Adipocyte (in vitro differentiated cells): ENCODE measurements around the gene ASTN2.

Experiments used
- DNase-seq: peaks from one replicate; pipeline ENCODE4 v3.0.0-alpha.2; 2015; ENCODE audit warnings: low read depth
- H3K27me3 ChIP-seq: replicated peaks from 2 replicates; pipeline ENCODE4 v1.7.0; 2013; ENCODE audit warnings: mild to moderate bottlenecking, low read length, moderate library complexity; ENCODE audit not compliant: control insufficient read depth, insufficient read depth
- H3K36me3 ChIP-seq: 2 replicates; pipeline ENCODE4 v1.7.0; 2013; ENCODE audit warnings: low read length, mild to moderate bottlenecking, moderate library complexity; ENCODE audit not compliant: control insufficient read depth, insufficient read depth, severe bottlenecking
- H3K4me1 ChIP-seq: 2 replicates; pipeline ENCODE4 v1.7.0; 2013; ENCODE audit warnings: mild to moderate bottlenecking, low read length, moderate library complexity; ENCODE audit not compliant: control insufficient read depth, insufficient read depth
- H3K4me3 ChIP-seq: 2 replicates; pipeline ENCODE4 v1.7.0; 2013; ENCODE audit warnings: mild to moderate bottlenecking, low read length, moderate library complexity
- H3K9ac ChIP-seq: 2 replicates; pipeline ENCODE4 v1.7.0; 2013; ENCODE audit warnings: mild to moderate bottlenecking, low read length, moderate library complexity
- H3K9me3 ChIP-seq: 2 replicates; pipeline ENCODE4 v1.7.0; 2013; ENCODE audit warnings: mild to moderate bottlenecking, low read length, moderate library complexity; ENCODE audit not compliant: control insufficient read depth

Gene ASTN2

GRCh38 chr9:116504893-116505480 lies 909.9 kb downstream of the ASTN2 start:
- Histone ChIP-seq H3K4me1 (peaks cover 10% of the 10 kb centered on the region), H3K27me3 (no peaks in the 10 kb centered on the region), H3K9me3 (no peaks in the 10 kb centered on the region), H3K9ac (no peak overlapping the region), H3K36me3 (no peaks in the 10 kb centered on the region), H3K4me3 (no peak overlapping the region)
- DNase-seq: no peak

- no peak overlapping the region for H3K9ac ChIP-seq
- no peaks in the 10 kb centered on the region for H3K9me3 ChIP-seq
- H3K4me3 ChIP-seq: no peak overlapping the region
- DNase-seq: no peak
- H3K4me1 ChIP-seq: peaks cover 11% of the 10 kb centered on the region
- no peaks in the 10 kb centered on the region for H3K36me3 ChIP-seq
- no peaks in the 10 kb centered on the region for H3K27me3 ChIP-seq
These were observed 910.8 kb downstream of the ASTN2 start for GRCh38 chr9:116504081-116504480.

GRCh38 chr9:116502746-116503145 lies 912.1 kb downstream of the ASTN2 start:
- no peak for DNase-seq
- Histone ChIP-seq H3K27me3 (no peaks in the 10 kb centered on the region), H3K4me3 (no peak overlapping the region), H3K9ac (no peak overlapping the region), H3K9me3 (no peaks in the 10 kb centered on the region), H3K36me3 (no peaks in the 10 kb centered on the region), H3K4me1 (peaks cover 11% of the 10 kb centered on the region)

- no peak overlapping the region for H3K4me3 ChIP-seq
- H3K27me3 ChIP-seq: no peaks in the 10 kb centered on the region
- H3K4me1 ChIP-seq: peaks cover 11% of the 10 kb centered on the region
- no peaks in the 10 kb centered on the region for H3K36me3 ChIP-seq
- no peak overlapping the region for H3K9ac ChIP-seq
- DNase-seq: peak; percentile 8
- H3K9me3 ChIP-seq: no peaks in the 10 kb centered on the region
These were observed 913.0 kb downstream of the ASTN2 start for GRCh38 chr9:116501871-116502270.

GRCh38 chr9:116499986-116500871 lies 914.6 kb downstream of the ASTN2 start:
- peak; percentile 76 for DNase-seq
- no peaks in the 10 kb centered on the region for H3K9me3 ChIP-seq
- H3K36me3 ChIP-seq: no peaks in the 10 kb centered on the region
- no peaks in the 10 kb centered on the region for H3K27me3 ChIP-seq
- H3K9ac ChIP-seq: no peak overlapping the region
- no peak overlapping the region for H3K4me3 ChIP-seq
- H3K4me1 ChIP-seq: peaks cover 11% of the 10 kb centered on the region

GRCh38 chr9:116499434-116499833 lies 915.4 kb downstream of the ASTN2 start:
- no peaks in the 10 kb centered on the region for H3K36me3 ChIP-seq
- H3K4me1 ChIP-seq: peaks cover 11% of the 10 kb centered on the region
- no peak overlapping the region for H3K9ac ChIP-seq
- DNase-seq: no peak
- no peaks in the 10 kb centered on the region for H3K9me3 ChIP-seq
- no peaks in the 10 kb centered on the region for H3K27me3 ChIP-seq
- no peak overlapping the region for H3K4me3 ChIP-seq

- Histone ChIP-seq H3K4me3 (no peak overlapping the region), H3K27me3 (no peaks in the 10 kb centered on the region), H3K4me1 (peaks cover 11% of the 10 kb centered on the region), H3K9ac (no peak overlapping the region), H3K36me3 (no peaks in the 10 kb centered on the region), H3K9me3 (no peaks in the 10 kb centered on the region)
- DNase-seq: no peak
These were observed 917.6 kb downstream of the ASTN2 start for GRCh38 chr9:116497095-116497890.

- H3K36me3 ChIP-seq: no peaks in the 10 kb centered on the region
- no peak for DNase-seq
- H3K9me3 ChIP-seq: no peaks in the 10 kb centered on the region
These were observed 918.7 kb downstream of the ASTN2 start for GRCh38 chr9:116496167-116496566.

GRCh38 chr9:116495725-116496124 lies 919.1 kb downstream of the ASTN2 start:
- no peaks in the 10 kb centered on the region for H3K27me3 ChIP-seq
- H3K9ac ChIP-seq: no peak overlapping the region
- H3K4me1 ChIP-seq: peaks cover 9% of the 10 kb centered on the region
- no peak for DNase-seq
- no peaks in the 10 kb centered on the region for H3K36me3 ChIP-seq
- H3K9me3 ChIP-seq: no peaks in the 10 kb centered on the region
- H3K4me3 ChIP-seq: no peak overlapping the region

More at GRCh38 chr9:116496167-116496566, 918.7 kb downstream of the ASTN2 start:
- H3K9ac ChIP-seq: no peak overlapping the region
- H3K4me3 ChIP-seq: no peak overlapping the region
- H3K27me3 ChIP-seq: no peaks in the 10 kb centered on the region
- H3K4me1 ChIP-seq: peaks cover 11% of the 10 kb centered on the region

- H3K9me3 ChIP-seq: no peaks in the 10 kb centered on the region
- H3K36me3 ChIP-seq: no peaks in the 10 kb centered on the region
- H3K4me3 ChIP-seq: no peak overlapping the region
- peaks cover 2% of the 10 kb centered on the region for H3K4me1 ChIP-seq
- peak; percentile 21 for DNase-seq
- no peak overlapping the region for H3K9ac ChIP-seq
- H3K27me3 ChIP-seq: no peaks in the 10 kb centered on the region
These were observed 919.8 kb downstream of the ASTN2 start for GRCh38 chr9:116494815-116495634.
